Stomach smooth muscle (tissue), 2 donors: ENCODE results near the gene ZNF428.

Experiments
- H3K27ac ChIP-seq: one replicate; pipeline ENCODE4 v1.7.0; 2013; ENCODE audit warnings: mild to moderate bottlenecking, low read length, inconsistent platforms
- H3K27me3 ChIP-seq, 2 donors: one replicate each; pipeline ENCODE4 v1.7.0; 2013; ENCODE audit warnings: low read length in 2 of 2; ENCODE audit not compliant: insufficient read depth in 2 of 2, control insufficient read depth in 1 of 2
- H3K36me3 ChIP-seq, 2 donors: one replicate each; pipeline ENCODE4 v1.7.0; 2013; ENCODE audit warnings: low read length in 2 of 2; ENCODE audit not compliant: control insufficient read depth in 2 of 2, insufficient read depth in 2 of 2
- H3K4me1 ChIP-seq: one replicate; pipeline ENCODE4 v1.7.0; 2013; ENCODE audit warnings: low read length; ENCODE audit not compliant: control insufficient read depth, insufficient read depth
- H3K4me3 ChIP-seq, 2 donors: one replicate each; pipeline ENCODE4 v1.7.0; 2013; ENCODE audit warnings: low read length in 2 of 2
- H3K9ac ChIP-seq, 2 donors: one replicate each; pipeline ENCODE4 v1.7.0; 2013; ENCODE audit warnings: low read length in 2 of 2, mild to moderate bottlenecking in 1 of 2
- H3K9me3 ChIP-seq, 2 donors: one replicate each; pipeline ENCODE4 v1.7.0; 2013; ENCODE audit warnings: low read length in 2 of 2; ENCODE audit not compliant: control insufficient read depth in 2 of 2
- donor health status: healthy.
- donor health status: Pancreatic carcinoma.

Gene ZNF428

GRCh38 chr19:43628646-43629326, 9.4 kb upstream of the ZNF428 start:
- Histone ChIP-seq H3K27ac (no peak overlapping the region), H3K27me3 (no peaks in the 10 kb centered on the region), H3K9me3 (no peaks in the 10 kb centered on the region), H3K9ac (no peak overlapping the region), H3K4me1 (no peaks in the 10 kb centered on the region), H3K4me3 (no peak overlapping the region), H3K36me3 (no peaks in the 10 kb centered on the region)

GRCh38 chr19:43626838-43627237, 7.4 kb upstream of the ZNF428 start:
- Histone ChIP-seq H3K27me3 (no peaks in the 10 kb centered on the region), H3K9ac (no peak overlapping the region), H3K4me3 (no peak overlapping the region), H3K9me3 (no peaks in the 10 kb centered on the region), H3K4me1 (no peaks in the 10 kb centered on the region), H3K27ac (no peak overlapping the region), H3K36me3 (no peaks in the 10 kb centered on the region)

GRCh38 chr19:43625918-43626579, 6.6 kb upstream of the ZNF428 start:
- H3K4me3 ChIP-seq: no peak overlapping the region
- H3K27me3 ChIP-seq: no peaks in the 10 kb centered on the region
- no peaks in the 10 kb centered on the region for H3K36me3 ChIP-seq
- H3K4me1 ChIP-seq: no peaks in the 10 kb centered on the region
- no peak overlapping the region for H3K27ac ChIP-seq
- no peaks in the 10 kb centered on the region for H3K9me3 ChIP-seq
- H3K9ac ChIP-seq: no peak overlapping the region

GRCh38 chr19:43624933-43625332, 5.5 kb upstream of the ZNF428 start:
- H3K4me3 ChIP-seq: no peak overlapping the region

GRCh38 chr19:43623889-43624670, 4.7 kb upstream of the ZNF428 start:
- no peaks in the 10 kb centered on the region for H3K36me3 ChIP-seq
- H3K27me3 ChIP-seq: no peaks in the 10 kb centered on the region
- no peak overlapping the region for H3K27ac ChIP-seq
- no peak overlapping the region for H3K4me3 ChIP-seq
- H3K9ac ChIP-seq: no peak overlapping the region
- peaks cover 9% of the 10 kb centered on the region for H3K4me1 ChIP-seq
- no peaks in the 10 kb centered on the region for H3K9me3 ChIP-seq

More at GRCh38 chr19:43624933-43625332, 5.5 kb upstream of the ZNF428 start:
- Histone ChIP-seq H3K9me3 (no peaks in the 10 kb centered on the region), H3K27me3 (no peaks in the 10 kb centered on the region), H3K9ac (no peak overlapping the region), H3K4me1 (peaks cover 7% of the 10 kb centered on the region), H3K27ac (no peak overlapping the region), H3K36me3 (no peaks in the 10 kb centered on the region)

- no peak overlapping the region for H3K4me3 ChIP-seq
- H3K27ac ChIP-seq: no peak overlapping the region
- H3K9me3 ChIP-seq: no peaks in the 10 kb centered on the region
- no peak overlapping the region for H3K9ac ChIP-seq
- H3K4me1 ChIP-seq: peaks cover 17% of the 10 kb centered on the region
- H3K27me3 ChIP-seq: no peaks in the 10 kb centered on the region
- no peaks in the 10 kb centered on the region for H3K36me3 ChIP-seq
Observed at GRCh38 chr19:43622956-43623355, 3.5 kb upstream of the ZNF428 start.

- Histone ChIP-seq H3K27ac (no peak overlapping the region), H3K4me3 (no peak overlapping the region), H3K9me3 (no peaks in the 10 kb centered on the region), H3K4me1 (peaks cover 17% of the 10 kb centered on the region), H3K9ac (no peak overlapping the region), H3K27me3 (no peaks in the 10 kb centered on the region), H3K36me3 (no peaks in the 10 kb centered on the region)
Observed at GRCh38 chr19:43622070-43622469, 2.6 kb upstream of the ZNF428 start.

- peak overlapping the region; percentile 72 to 99 for H3K9ac ChIP-seq
- H3K4me3 ChIP-seq: peak overlapping the region; percentile 79 to 96
- no peaks in the 10 kb centered on the region for H3K27me3 ChIP-seq
- H3K36me3 ChIP-seq: no peaks in the 10 kb centered on the region
- H3K9me3 ChIP-seq: no peaks in the 10 kb centered on the region
- H3K27ac ChIP-seq: peak overlapping the region; percentile 90
- H3K4me1 ChIP-seq: peaks cover 17% of the 10 kb centered on the region
Observed at GRCh38 chr19:43620061-43621001, 902 bp upstream of the ZNF428 start.

- H3K4me1 ChIP-seq: peaks cover 17% of the 10 kb centered on the region
- no peaks in the 10 kb centered on the region for H3K9me3 ChIP-seq
- H3K27ac ChIP-seq: peak overlapping the region; percentile 90
- H3K9ac ChIP-seq: peak overlapping the region; percentile 72 to 99
- no peaks in the 10 kb centered on the region for H3K27me3 ChIP-seq
- H3K4me3 ChIP-seq: peak overlapping the region; percentile 79 to 96
- H3K36me3 ChIP-seq: peaks cover 3% of the 10 kb centered on the region in 2 donors
Observed at GRCh38 chr19:43618921-43619261, 538 bp downstream of the ZNF428 start.

- Histone ChIP-seq H3K4me1 (peaks cover 17% of the 10 kb centered on the region), H3K9me3 (no peaks in the 10 kb centered on the region), H3K4me3 (no peak overlapping the region), H3K27ac (no peak overlapping the region), H3K9ac (no peak overlapping the region), H3K27me3 (no peaks in the 10 kb centered on the region), H3K36me3 (peaks cover 7 to 15% of the 10 kb centered on the region in 2 donors)
Observed at GRCh38 chr19:43616954-43617353, 2.5 kb downstream of the ZNF428 start.
